ENCODE data around the gene ADAM12. TPM values are rescaled to one million over a fixed set of nuclear protein-coding genes. Genes with fewer than 3 reads are reported as not detected.

The ADAM12 gene
- polyA plus RNA-seq = 2.2 TPM
- long read RNA-seq, donor 1 = 0 reads
- long read RNA-seq, donor 2 = 0 reads
- long read RNA-seq, donor 3 = 0 reads
- long read RNA-seq, donor 4 = 0 reads
- long read RNA-seq, donor 5 = 0 reads
- long read RNA-seq, donor 6, partial matches to known transcripts = 5 of 6 reads
- long read RNA-seq, donor 6, other reads (novel, unspliced or antisense) = 0 of 6 reads
- long read RNA-seq, donor 7 = 0 reads
- long read RNA-seq, donor 8 = 0 reads
- long read RNA-seq, donor 9 = 0 reads
- long read RNA-seq, donor 10 = 0 reads
- long read RNA-seq, donor 11 = 0 reads

GRCh38 chr10:126387931-126388911 is at the start of gene ADAM12:
TSS of gene ADAM12 (minus strand) at chr10:126388477. CDS start at chr10:126388145, 332 bp downstream.
- peaks cover 39% of the 10 kb centered on the region for H3K27me3 ChIP-seq (ENCODE audit: control insufficient read depth, insufficient read depth, low read length)
- WGBS (ENCODE audit: insufficient coverage, low lambda C conversion rate) = no CpG with 5 or more reads among the region's 127 CpGs
- no peaks in the 10 kb centered on the region for H3K36me3 ChIP-seq (ENCODE audit: control insufficient read depth, insufficient read depth, low read length)
- H3K27ac ChIP-seq (ENCODE audit: low read length) = no peak within 1 kb of the TSS
- H3K9me3 ChIP-seq (ENCODE audit: control insufficient read depth, low read depth, low read length) = no peaks in the 10 kb centered on the region
- peak within 1 kb of the TSS; percentile 18 for H3K4me3 ChIP-seq (ENCODE audit: low read length)
- DNase-seq = peak in 1 of 2 donors; percentile 31
- peaks cover 3% of the 10 kb centered on the region for H3K4me1 ChIP-seq (ENCODE audit: control insufficient read depth, insufficient read depth, low read length)

- H3K36me3 ChIP-seq (ENCODE audit: control insufficient read depth, insufficient read depth, low read length) = no peaks in the 10 kb centered on the region
- DNase-seq = no peak
- H3K4me3 ChIP-seq (ENCODE audit: low read length) = no peak overlapping the region
- no peaks in the 10 kb centered on the region for H3K9me3 ChIP-seq (ENCODE audit: control insufficient read depth, low read depth, low read length)
- H3K4me1 ChIP-seq (ENCODE audit: control insufficient read depth, insufficient read depth, low read length) = no peaks in the 10 kb centered on the region
- WGBS (ENCODE audit: insufficient coverage, low lambda C conversion rate) = no CpG with 5 or more reads among the region's 2 CpGs
- no peaks in the 10 kb centered on the region for H3K27me3 ChIP-seq (ENCODE audit: control insufficient read depth, insufficient read depth, low read length)
- no peak overlapping the region for H3K27ac ChIP-seq (ENCODE audit: low read length)
Observed at GRCh38 chr10:126437635-126438406, 49.5 kb upstream of the ADAM12 start.

GRCh38 chr10:126434235-126434634 is 46.0 kb upstream of the ADAM12 start:
- no CpG with 5 or more reads among the region's 5 CpGs for WGBS (ENCODE audit: insufficient coverage, low lambda C conversion rate)
- Histone ChIP-seq H3K27ac (ENCODE audit: low read length) (no peak overlapping the region), H3K36me3 (ENCODE audit: control insufficient read depth, insufficient read depth, low read length) (no peaks in the 10 kb centered on the region), H3K4me1 (ENCODE audit: control insufficient read depth, insufficient read depth, low read length) (no peaks in the 10 kb centered on the region), H3K9me3 (ENCODE audit: control insufficient read depth, low read depth, low read length) (no peaks in the 10 kb centered on the region), H3K4me3 (ENCODE audit: low read length) (no peak overlapping the region), H3K27me3 (ENCODE audit: control insufficient read depth, insufficient read depth, low read length) (no peaks in the 10 kb centered on the region)
- DNase-seq = no peak

GRCh38 chr10:126433351-126433750 is 45.1 kb upstream of the ADAM12 start:
- DNase-seq = no peak
- H3K27me3 ChIP-seq (ENCODE audit: control insufficient read depth, insufficient read depth, low read length) = no peaks in the 10 kb centered on the region
- H3K9me3 ChIP-seq (ENCODE audit: control insufficient read depth, low read depth, low read length) = no peaks in the 10 kb centered on the region
- H3K36me3 ChIP-seq (ENCODE audit: control insufficient read depth, insufficient read depth, low read length) = no peaks in the 10 kb centered on the region
- H3K4me1 ChIP-seq (ENCODE audit: control insufficient read depth, insufficient read depth, low read length) = no peaks in the 10 kb centered on the region
- no CpG with 5 or more reads among the region's 5 CpGs for WGBS (ENCODE audit: insufficient coverage, low lambda C conversion rate)
- no peak overlapping the region for H3K4me3 ChIP-seq (ENCODE audit: low read length)
- H3K27ac ChIP-seq (ENCODE audit: low read length) = no peak overlapping the region

GRCh38 chr10:126432507-126432906 is 44.2 kb upstream of the ADAM12 start:
- no peaks in the 10 kb centered on the region for H3K36me3 ChIP-seq (ENCODE audit: control insufficient read depth, insufficient read depth, low read length)
- no peak overlapping the region for H3K4me3 ChIP-seq (ENCODE audit: low read length)
- no peaks in the 10 kb centered on the region for H3K27me3 ChIP-seq (ENCODE audit: control insufficient read depth, insufficient read depth, low read length)
- DNase-seq = no peak
- no peaks in the 10 kb centered on the region for H3K9me3 ChIP-seq (ENCODE audit: control insufficient read depth, low read depth, low read length)
- no peaks in the 10 kb centered on the region for H3K4me1 ChIP-seq (ENCODE audit: control insufficient read depth, insufficient read depth, low read length)
- WGBS (ENCODE audit: insufficient coverage, low lambda C conversion rate) = no CpG with 5 or more reads among the region's 7 CpGs
- H3K27ac ChIP-seq (ENCODE audit: low read length) = no peak overlapping the region

- H3K4me1 ChIP-seq (ENCODE audit: control insufficient read depth, insufficient read depth, low read length) = no peaks in the 10 kb centered on the region
- H3K36me3 ChIP-seq (ENCODE audit: control insufficient read depth, insufficient read depth, low read length) = no peaks in the 10 kb centered on the region
- no peaks in the 10 kb centered on the region for H3K27me3 ChIP-seq (ENCODE audit: control insufficient read depth, insufficient read depth, low read length)
- H3K4me3 ChIP-seq (ENCODE audit: low read length) = no peak overlapping the region
- no peak for DNase-seq
- no peaks in the 10 kb centered on the region for H3K9me3 ChIP-seq (ENCODE audit: control insufficient read depth, low read depth, low read length)
- no CpG with 5 or more reads among the region's 2 CpGs for WGBS (ENCODE audit: insufficient coverage, low lambda C conversion rate)
- H3K27ac ChIP-seq (ENCODE audit: low read length) = no peak overlapping the region
Observed at GRCh38 chr10:126431816-126432215, 43.5 kb upstream of the ADAM12 start.

- Histone ChIP-seq H3K4me3 (ENCODE audit: low read length) (no peak overlapping the region), H3K9me3 (ENCODE audit: control insufficient read depth, low read depth, low read length) (no peaks in the 10 kb centered on the region), H3K27me3 (ENCODE audit: control insufficient read depth, insufficient read depth, low read length) (no peaks in the 10 kb centered on the region), H3K4me1 (ENCODE audit: control insufficient read depth, insufficient read depth, low read length) (no peaks in the 10 kb centered on the region), H3K27ac (ENCODE audit: low read length) (no peak overlapping the region), H3K36me3 (ENCODE audit: control insufficient read depth, insufficient read depth, low read length) (no peaks in the 10 kb centered on the region)
- WGBS (ENCODE audit: insufficient coverage, low lambda C conversion rate) = no CpG with 5 or more reads among the region's 2 CpGs
- DNase-seq = no peak
Observed at GRCh38 chr10:126430512-126430911, 42.2 kb upstream of the ADAM12 start.

GRCh38 chr10:126429275-126429674 is 41.0 kb upstream of the ADAM12 start:
- H3K27ac ChIP-seq (ENCODE audit: low read length) = no peak overlapping the region
- H3K27me3 ChIP-seq (ENCODE audit: control insufficient read depth, insufficient read depth, low read length) = no peaks in the 10 kb centered on the region
- H3K4me3 ChIP-seq (ENCODE audit: low read length) = no peak overlapping the region
- H3K36me3 ChIP-seq (ENCODE audit: control insufficient read depth, insufficient read depth, low read length) = no peaks in the 10 kb centered on the region
- no peaks in the 10 kb centered on the region for H3K4me1 ChIP-seq (ENCODE audit: control insufficient read depth, insufficient read depth, low read length)
- WGBS (ENCODE audit: insufficient coverage, low lambda C conversion rate) = 100% methylated on average over 1 of the region's 4 CpGs
- H3K9me3 ChIP-seq (ENCODE audit: control insufficient read depth, low read depth, low read length) = no peaks in the 10 kb centered on the region
- no peak for DNase-seq

GRCh38 chr10:126425489-126426065 is 37.3 kb upstream of the ADAM12 start:
- DNase-seq = no peak
- no peaks in the 10 kb centered on the region for H3K27me3 ChIP-seq (ENCODE audit: control insufficient read depth, insufficient read depth, low read length)
- WGBS (ENCODE audit: insufficient coverage, low lambda C conversion rate) = 81% methylated on average over 6 of the region's 8 CpGs
- no peak overlapping the region for H3K27ac ChIP-seq (ENCODE audit: low read length)
- no peaks in the 10 kb centered on the region for H3K36me3 ChIP-seq (ENCODE audit: control insufficient read depth, insufficient read depth, low read length)
- no peak overlapping the region for H3K4me3 ChIP-seq (ENCODE audit: low read length)
- no peaks in the 10 kb centered on the region for H3K9me3 ChIP-seq (ENCODE audit: control insufficient read depth, low read depth, low read length)
- H3K4me1 ChIP-seq (ENCODE audit: control insufficient read depth, insufficient read depth, low read length) = no peaks in the 10 kb centered on the region

- H3K27me3 ChIP-seq (ENCODE audit: control insufficient read depth, insufficient read depth, low read length) = no peaks in the 10 kb centered on the region
- DNase-seq = no peak
- no peak overlapping the region for H3K27ac ChIP-seq (ENCODE audit: low read length)
- no peaks in the 10 kb centered on the region for H3K9me3 ChIP-seq (ENCODE audit: control insufficient read depth, low read depth, low read length)
- no CpG with 5 or more reads among the region's 5 CpGs for whole genome bisulfite sequencing (ENCODE audit: insufficient coverage, low lambda C conversion rate)
- H3K4me3 ChIP-seq (ENCODE audit: low read length) = no peak overlapping the region
- H3K4me1 ChIP-seq (ENCODE audit: control insufficient read depth, insufficient read depth, low read length) = no peaks in the 10 kb centered on the region
- H3K36me3 ChIP-seq (ENCODE audit: control insufficient read depth, insufficient read depth, low read length) = no peaks in the 10 kb centered on the region
Observed at GRCh38 chr10:126425032-126425431, 36.8 kb upstream of the ADAM12 start.
